ENCODE measurements around the gene SDC1. TPM values are rescaled to one million over a fixed set of nuclear protein-coding genes. Genes with fewer than 3 reads are reported as not detected.
A peak's percentile ranks its signal among the peaks of the same experiment; 100 is the strongest.

Gene SDC1
- total RNA-seq, 1 experiment from 2014 or later = 22.3 TPM

- H3K18ac ChIP-seq (ENCODE audit: insufficient read length, low read depth, low read length) = peak overlapping the region; percentile 15
- H2BK5ac ChIP-seq (ENCODE audit: insufficient read length, low read length) = no peak overlapping the region
- H3K4me2 ChIP-seq (ENCODE audit: insufficient read depth, insufficient read length, low read length) = peak overlapping the region; percentile 71
- H4K8ac ChIP-seq (replicated peaks; ENCODE audit: insufficient read length, low read depth, low read length) = no peak overlapping the region
- no peak overlapping the region for H3T11ph ChIP-seq (ENCODE audit: low read length)
- no peak overlapping the region for H2BK20ac ChIP-seq (ENCODE audit: low read depth, low read length, poor library complexity, severe bottlenecking)
- H3K79me2 ChIP-seq (ENCODE audit: insufficient read depth, low read length) = peaks cover 17% of the 10 kb centered on the region; the same call in 1 of the 2 replicates
- no peaks in the 10 kb centered on the region for H4K20me1 ChIP-seq (ENCODE audit: control insufficient read depth, insufficient read depth, insufficient read length)
- no peak overlapping the region for H3K4ac ChIP-seq (ENCODE audit: low read depth, low read length)
- no peak overlapping the region for H4K5ac ChIP-seq (ENCODE audit: insufficient read length, low read depth, low read length)
- no peak for DNase-seq
- no peak overlapping the region for H2BK12ac ChIP-seq (ENCODE audit: insufficient read length, low read depth, low read length)
- H3K36me3 Mint-ChIP-seq (ENCODE audit: insufficient read depth in 1 of 3, low read depth in 3 of 3) = peaks cover 11 to 19% (median 12%) of the 10 kb centered on the region in 3 experiments; a peak in 6 of 7 replicates
- H3K9ac ChIP-seq (ENCODE audit: extremely low read depth, insufficient read length, low read length) = peak overlapping the region; percentile 12
- no peak overlapping the region for H2AK5ac ChIP-seq (ENCODE audit: insufficient read length, low read length)
- WGBS (ENCODE audit: extremely low coverage, insufficient read length, low lambda C conversion rate) = no CpG with 5 or more reads among the region's 21 CpGs
- H2AFZ ChIP-seq (ENCODE audit: low read length) = no peak overlapping the region
- no peak overlapping the region for H3K27ac Mint-ChIP-seq
- H3K4me1 ChIP-seq (ENCODE audit: insufficient read depth, low read length) = peaks cover 9% of the 10 kb centered on the region; the same call in 1 of the 2 replicates
- no peak for TF ChIP-seq CTCF (conservative IDR thresholded peaks at IDR 0.05)
- no peak overlapping the region for H2BK120ac ChIP-seq (ENCODE audit: low read depth, low read length, poor library complexity, severe bottlenecking)
- peaks cover 10% of the 10 kb centered on the region for H3K23me2 ChIP-seq (ENCODE audit: insufficient read length, low read depth, low read length, poor library complexity, severe bottlenecking)
- H3K27ac ChIP-seq (ENCODE audit: insufficient read length, low read depth, low read length) = no peak overlapping the region
- no peaks in the 10 kb centered on the region for H3K27me3 ChIP-seq (ENCODE audit: insufficient read depth, low read length)
- H4K91ac ChIP-seq (ENCODE audit: insufficient read length, low read depth, low read length) = no peak overlapping the region
- H3K27me3 Mint-ChIP-seq (ENCODE audit: low read depth) = peaks cover 29% of the 10 kb centered on the region
- H3K4me3 Mint-ChIP-seq = peak overlapping the region; percentile 63 to 79
- H3K14ac ChIP-seq (ENCODE audit: insufficient read depth, low read length) = no peak overlapping the region; the same call in 1 of the 2 replicates
- H3K9me3 Mint-ChIP-seq = no peaks in the 10 kb centered on the region; a peak in 1 of 5 replicates
- peaks cover 28 to 31% of the 10 kb centered on the region in 2 experiments for H3K4me1 Mint-ChIP-seq
- H2BK15ac ChIP-seq (ENCODE audit: low read depth, low read length) = no peak overlapping the region
- H3K56ac ChIP-seq (ENCODE audit: insufficient read length, low read depth, low read length) = no peak overlapping the region
- H3K79me1 ChIP-seq (ENCODE audit: insufficient read depth, low read depth, low read length, poor library complexity, severe bottlenecking) = no peaks in the 10 kb centered on the region
- no peak overlapping the region for H3K23ac ChIP-seq (ENCODE audit: insufficient read length, low read depth, low read length)
- H3K9me3 ChIP-seq (ENCODE audit: control insufficient read depth, low read depth, low read length) = no peaks in the 10 kb centered on the region
Observed at GRCh38 chr2:20222769-20223406, 2.0 kb downstream of the SDC1 start.
